Activated CD4-positive, alpha-beta T cell treated with anti-CD3 and anti-CD28 coated beads for 36 hours (primary cell): ENCODE data around the gene INPP4B. TPM values are rescaled to one million over a fixed set of nuclear protein-coding genes. Genes with fewer than 3 reads are reported as not detected.

ENCODE experiments used
- ATAC-seq: fragments of 200-7000 bp; cut with Tn5 transposase; one replicate; pipeline ENCODE4 v1.10.0; 2021; ENCODE audit warnings: mild to moderate bottlenecking, moderate library complexity
- CTCF ChIA-PET: fragments of 350-600 bp; sonication (Branson Sonifier 250); formaldehyde crosslinking; loops from one replicate; lab custom pipeline; 2021; ENCODE audit warnings: antibody characterized with exemption; lab: Charles Lee
- POLR2A ChIA-PET: fragments of 350-600 bp; sonication (Branson Sonifier 250); formaldehyde crosslinking; loops from one replicate; lab custom pipeline; 2021; ENCODE audit warnings: antibody characterized with exemption, inconsistent platforms; lab: Charles Lee
- DNase-seq: peaks from one replicate; pipeline ENCODE4 v3.0.0-alpha.2; 2020
- H3K27ac Mint-ChIP-seq: one replicate; pipeline ENCODE4 v1.8.0; 2021; ENCODE audit warnings: mixed read lengths
- H3K27me3 Mint-ChIP-seq: one replicate; pipeline ENCODE4 v1.8.0; 2021; ENCODE audit warnings: mixed read lengths
- H3K36me3 Mint-ChIP-seq: one replicate; pipeline ENCODE4 v1.8.0; 2021; ENCODE audit warnings: low read depth, mixed read lengths
- H3K4me1 Mint-ChIP-seq: one replicate; pipeline ENCODE4 v1.8.0; 2021; ENCODE audit warnings: mixed read lengths
- H3K4me3 Mint-ChIP-seq: one replicate; pipeline ENCODE4 v1.8.0; 2021; ENCODE audit warnings: mild to moderate bottlenecking, moderate library complexity, mixed read lengths
- H3K9me3 Mint-ChIP-seq: one replicate; pipeline ENCODE4 v1.8.0; 2021; ENCODE audit warnings: low read depth, mixed read lengths
- intact Hi-C, 2 experiments: fragments of 100-400 bp; cut with DNase I in 1 of 2; cut with micrococcal nuclease in 1 of 2; formaldehyde crosslinking; loops; one replicate each; pipeline versions ENCODE4 v1.14.2 to v1.15.1; 2022 to 2024; cut with DNase I, micrococcal nuclease
- total RNA-seq, 2 experiments: library from RNA; stranded (reverse); gene quantifications; one replicate each; pipeline ENCODE4 v1.2.3, GENCODE V29; 2021

INPP4B gene
- total RNA-seq, 2 experiments from 2014 or later = 66.6 to 70.7 TPM

GRCh38 chr4:142548491-142548890 lies 297.6 kb downstream of the INPP4B start:
- intact Hi-C loops = no loop called here
- peaks cover 59% of the 10 kb centered on the region for H3K4me1 Mint-ChIP-seq
- POLR2A ChIA-PET = interaction anchor here (0.6 kb wide), 1 partner anchor 141 kb away, joined by 5 read pairs; no protein-coding TSS in a partner anchor

GRCh38 chr4:142547974-142548373 lies 298.1 kb downstream of the INPP4B start:
- Mint-ChIP-seq H3K27ac (peak overlapping the region; percentile 38), H3K9me3 (peaks cover 2% of the 10 kb centered on the region), H3K4me3 (no peak overlapping the region), H3K4me1 (peaks cover 57% of the 10 kb centered on the region), H3K27me3 (no peaks in the 10 kb centered on the region), H3K36me3 (peaks cover 9% of the 10 kb centered on the region)
- DNase-seq = no peak
- intact Hi-C loops = no loop called here
- CTCF ChIA-PET = interaction anchor here (0.8 to 1.6 kb wide), 4 partner anchors 131 to 296 kb away, joined by 3 to 5 read pairs (median 3); no protein-coding TSS in a partner anchor
- POLR2A ChIA-PET = interaction anchor here (0.6 kb wide), 1 partner anchor 141 kb away, joined by 5 read pairs; no protein-coding TSS in a partner anchor
- ATAC-seq = no peak

More at GRCh38 chr4:142548491-142548890, 297.6 kb downstream of the INPP4B start:
- H3K36me3 Mint-ChIP-seq = peaks cover 9% of the 10 kb centered on the region
- H3K27ac Mint-ChIP-seq = no peak overlapping the region
- ATAC-seq (peak; percentile 39), DNase-seq (no peak)
- CTCF ChIA-PET = interaction anchor here (0.8 to 1.6 kb wide), 4 partner anchors 132 to 296 kb away, joined by 3 to 5 read pairs (median 3); no protein-coding TSS in a partner anchor
- no peaks in the 10 kb centered on the region for H3K27me3 Mint-ChIP-seq
- no peak overlapping the region for H3K4me3 Mint-ChIP-seq
- H3K9me3 Mint-ChIP-seq = peaks cover 2% of the 10 kb centered on the region

DNA sequence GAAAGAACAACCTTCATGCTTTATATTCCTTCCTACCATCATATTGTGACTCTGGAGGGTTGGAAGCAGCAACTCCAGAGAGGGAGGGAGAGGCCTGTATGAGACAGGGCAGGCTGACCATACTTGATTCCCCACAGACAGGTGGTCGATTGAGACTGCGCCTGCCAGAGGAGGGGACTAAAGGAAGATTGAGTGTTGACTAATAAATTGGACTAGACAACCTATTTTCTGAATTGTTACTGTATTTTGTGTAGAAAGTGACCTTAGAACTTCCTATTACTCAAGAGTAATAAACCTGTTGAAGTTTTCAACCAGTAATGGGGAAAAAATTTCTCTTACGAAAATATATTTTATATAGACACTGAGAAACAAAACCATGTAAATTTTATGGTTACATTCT lies 301.5 kb downstream of the INPP4B start:
- intact Hi-C loops = no loop called here
- H3K27me3 Mint-ChIP-seq = no peaks in the 10 kb centered on the region
- DNase-seq = no peak
- CTCF ChIA-PET = no interaction called here
- no peak overlapping the region for H3K27ac Mint-ChIP-seq
- peaks cover 42% of the 10 kb centered on the region for H3K4me1 Mint-ChIP-seq
- POLR2A ChIA-PET = interaction anchor here (1.0 kb wide), 1 partner anchor 27 kb away, joined by 5 read pairs; no protein-coding TSS in a partner anchor
- H3K9me3 Mint-ChIP-seq = peaks cover 2% of the 10 kb centered on the region
- no peak overlapping the region for H3K4me3 Mint-ChIP-seq
- H3K36me3 Mint-ChIP-seq = peaks cover 9% of the 10 kb centered on the region
- no peak for ATAC-seq

- H3K4me1 Mint-ChIP-seq = peaks cover 38% of the 10 kb centered on the region
- peaks cover 7% of the 10 kb centered on the region for H3K36me3 Mint-ChIP-seq
- no peak overlapping the region for H3K4me3 Mint-ChIP-seq
- intact Hi-C loops = no loop called here
- peak; percentile 33 for ATAC-seq
- H3K9me3 Mint-ChIP-seq = peaks cover under 1% of the 10 kb centered on the region
- ChIA-PET POLR2A (interaction anchor here (1.0 kb wide), 1 partner anchor 28 kb away, joined by 5 read pairs; no protein-coding TSS in a partner anchor), CTCF (no interaction called here)
- no peak for DNase-seq
- H3K27me3 Mint-ChIP-seq = no peaks in the 10 kb centered on the region
- no peak overlapping the region for H3K27ac Mint-ChIP-seq
These were observed 302.1 kb downstream of the INPP4B start for GRCh38 chr4:142544039-142544438.

DNA sequence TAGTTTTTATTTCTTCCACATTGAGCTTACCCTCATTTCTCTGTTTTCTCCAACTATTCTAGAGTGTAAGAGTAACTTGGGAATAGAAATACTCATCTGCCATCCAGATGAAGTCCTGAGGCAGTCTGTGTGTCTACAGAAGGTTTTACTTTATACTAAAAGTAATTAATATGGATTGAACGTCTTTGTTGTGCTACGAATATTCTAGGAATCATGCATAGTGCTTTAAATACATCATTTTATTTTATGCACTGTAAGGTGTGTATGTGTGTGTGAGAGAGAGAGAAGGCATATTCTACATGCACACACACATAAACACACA lies 305.7 kb downstream of the INPP4B start:
- CTCF ChIA-PET = interaction anchor here (0.6 to 1.7 kb wide), 2 partner anchors 11 to 279 kb away, joined by 3 to 5 read pairs; no protein-coding TSS in a partner anchor
- ATAC-seq (no peak), DNase-seq (no peak)
- POLR2A ChIA-PET = no interaction called here
- peaks cover 2% of the 10 kb centered on the region for H3K9me3 Mint-ChIP-seq
- intact Hi-C loops = no loop called here
- peaks cover 3% of the 10 kb centered on the region for H3K36me3 Mint-ChIP-seq
- H3K27me3 Mint-ChIP-seq = no peaks in the 10 kb centered on the region
- no peak overlapping the region for H3K4me3 Mint-ChIP-seq
- H3K4me1 Mint-ChIP-seq = peaks cover 40% of the 10 kb centered on the region
- H3K27ac Mint-ChIP-seq = no peak overlapping the region

GRCh38 chr4:142539796-142540482 lies 306.2 kb downstream of the INPP4B start:
- H3K4me3 Mint-ChIP-seq = no peak overlapping the region
- peaks cover 3% of the 10 kb centered on the region for H3K36me3 Mint-ChIP-seq
- H3K4me1 Mint-ChIP-seq = peaks cover 45% of the 10 kb centered on the region
- H3K9me3 Mint-ChIP-seq = peaks cover 2% of the 10 kb centered on the region
- intact Hi-C loops = no loop called here
- ChIA-PET CTCF (interaction anchor here (0.6 to 0.7 kb wide), 2 partner anchors 103 to 200 kb away, joined by 3 read pairs; no protein-coding TSS in a partner anchor), POLR2A (no interaction called here)
- no peak overlapping the region for H3K27ac Mint-ChIP-seq
- ATAC-seq (no peak), DNase-seq (no peak)
- no peaks in the 10 kb centered on the region for H3K27me3 Mint-ChIP-seq

DNA sequence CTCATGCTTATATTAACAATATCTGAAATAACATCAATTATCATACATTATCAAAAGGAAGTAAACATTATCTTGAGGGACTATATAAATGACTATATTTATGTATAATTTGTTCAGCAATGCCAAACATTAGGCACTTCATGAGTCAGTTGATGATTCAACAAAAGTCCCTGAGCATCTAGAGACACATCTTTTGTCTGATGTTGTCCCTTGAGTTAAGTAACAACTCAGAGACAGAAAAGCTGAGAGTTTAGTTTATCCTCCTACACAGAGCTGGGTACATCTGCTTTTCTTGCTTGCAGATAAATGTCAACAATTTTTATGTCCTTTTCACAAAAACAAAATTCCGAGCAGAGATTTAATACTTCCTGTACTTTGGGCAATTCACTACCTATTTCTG lies 311.1 kb downstream of the INPP4B start:
- Mint-ChIP-seq H3K27me3 (no peaks in the 10 kb centered on the region), H3K4me3 (no peak overlapping the region), H3K4me1 (peaks cover 37% of the 10 kb centered on the region), H3K36me3 (no peaks in the 10 kb centered on the region), H3K9me3 (peaks cover 2% of the 10 kb centered on the region), H3K27ac (peak overlapping the region; percentile 58)
- ATAC-seq (peak; percentile 89), DNase-seq (no peak)
- ChIA-PET POLR2A (no interaction called here), CTCF (interaction anchor here (1.0 kb wide), 1 partner anchor 408 kb away, joined by 3 read pairs; no protein-coding TSS in a partner anchor)
- intact Hi-C loops = no loop called here

GRCh38 chr4:142532054-142532453 lies 314.0 kb downstream of the INPP4B start:
- POLR2A ChIA-PET = no interaction called here
- no peaks in the 10 kb centered on the region for H3K27me3 Mint-ChIP-seq
- no peak overlapping the region for H3K27ac Mint-ChIP-seq
- H3K4me3 Mint-ChIP-seq = no peak overlapping the region
- no peak for ATAC-seq
- DNase-seq = no peak
- no peaks in the 10 kb centered on the region for H3K9me3 Mint-ChIP-seq
- intact Hi-C loops = no loop called here
- no peaks in the 10 kb centered on the region for H3K36me3 Mint-ChIP-seq
- peaks cover 19% of the 10 kb centered on the region for H3K4me1 Mint-ChIP-seq
- CTCF ChIA-PET = no interaction called here

- POLR2A ChIA-PET = no interaction called here
- Mint-ChIP-seq H3K9me3 (no peaks in the 10 kb centered on the region), H3K4me1 (peaks cover 18% of the 10 kb centered on the region), H3K27me3 (no peaks in the 10 kb centered on the region), H3K27ac (no peak overlapping the region), H3K36me3 (no peaks in the 10 kb centered on the region), H3K4me3 (no peak overlapping the region)
- DNase-seq (no peak), ATAC-seq (no peak)
- intact Hi-C loops = no loop called here
- CTCF ChIA-PET = interaction anchor here (0.6 to 1.8 kb wide), 2 partner anchors 11 to 749 kb away, joined by 3 to 5 read pairs; no protein-coding TSS in a partner anchor
These were observed 315.4 kb downstream of the INPP4B start for GRCh38 chr4:142530728-142531127.

- H3K27me3 Mint-ChIP-seq = no peaks in the 10 kb centered on the region
- H3K36me3 Mint-ChIP-seq = no peaks in the 10 kb centered on the region
- ATAC-seq (peak; percentile 55), DNase-seq (no peak)
- intact Hi-C loops = no loop called here
- ChIA-PET CTCF (no interaction called here), POLR2A (no interaction called here)
- no peak overlapping the region for H3K4me3 Mint-ChIP-seq
- no peaks in the 10 kb centered on the region for H3K9me3 Mint-ChIP-seq
- H3K4me1 Mint-ChIP-seq = peaks cover 10% of the 10 kb centered on the region
- H3K27ac Mint-ChIP-seq = no peak overlapping the region
These were observed 317.7 kb downstream of the INPP4B start for GRCh38 chr4:142528433-142528832.

DNA sequence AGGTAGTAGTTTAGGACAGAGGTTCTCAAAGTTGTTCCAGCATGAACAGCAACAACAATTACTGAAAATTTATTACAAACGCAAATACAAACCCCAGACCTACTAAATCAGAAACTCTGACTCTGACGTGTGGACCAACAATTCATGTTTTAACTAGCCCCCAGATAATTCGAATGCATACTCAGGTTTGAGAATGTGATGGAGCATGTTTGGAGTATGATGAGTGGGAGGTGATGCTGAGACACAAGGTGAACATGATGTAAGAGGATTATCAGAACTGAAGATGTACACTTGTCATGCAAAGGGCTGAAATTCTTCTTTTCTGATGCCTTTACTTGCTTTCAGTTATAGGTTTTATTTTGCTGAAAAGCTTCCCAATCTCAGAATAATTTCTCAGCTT lies 323.0 kb downstream of the INPP4B start:
- intact Hi-C loops = no loop called here
- DNase-seq = no peak
- H3K9me3 Mint-ChIP-seq = no peaks in the 10 kb centered on the region
- H3K4me1 Mint-ChIP-seq = peaks cover 4% of the 10 kb centered on the region
- H3K36me3 Mint-ChIP-seq = no peaks in the 10 kb centered on the region
- ATAC-seq = peak; percentile 55
- H3K27ac Mint-ChIP-seq = no peak overlapping the region
- no peaks in the 10 kb centered on the region for H3K27me3 Mint-ChIP-seq
- no peak overlapping the region for H3K4me3 Mint-ChIP-seq
- ChIA-PET CTCF (interaction anchor here (0.7 to 1.3 kb wide), 2 partner anchors 11 to 174 kb away, joined by 3 to 4 read pairs; no protein-coding TSS in a partner anchor), POLR2A (no interaction called here)

GRCh38 chr4:142519342-142519741 lies 326.8 kb downstream of the INPP4B start:
- intact Hi-C loops = no loop called here
- Mint-ChIP-seq H3K4me1 (peaks cover 4% of the 10 kb centered on the region), H3K27me3 (no peaks in the 10 kb centered on the region), H3K4me3 (no peak overlapping the region), H3K9me3 (no peaks in the 10 kb centered on the region), H3K27ac (no peak overlapping the region), H3K36me3 (no peaks in the 10 kb centered on the region)
- ChIA-PET POLR2A (no interaction called here), CTCF (no interaction called here)
- DNase-seq = no peak
- no peak for ATAC-seq
